Non-pigmented ciliary epithelial cell (primary cell): ENCODE data around the gene MPV17L2.

ENCODE experiments used
- DNase-seq: peaks from one replicate; pipeline ENCODE4 v3.0.0-alpha.2; 2010; ENCODE audit warnings: low read depth

MPV17L2 gene

GRCh38 chr19:18160971-18161635 is 31.9 kb upstream of the MPV17L2 start:
- DNase-seq = no peak

GRCh38 chr19:18161636-18162002 is 31.4 kb upstream of the MPV17L2 start:
- no peak for DNase-seq

GRCh38 chr19:18164072-18164471 is 28.9 kb upstream of the MPV17L2 start:
- no peak for DNase-seq

DNA sequence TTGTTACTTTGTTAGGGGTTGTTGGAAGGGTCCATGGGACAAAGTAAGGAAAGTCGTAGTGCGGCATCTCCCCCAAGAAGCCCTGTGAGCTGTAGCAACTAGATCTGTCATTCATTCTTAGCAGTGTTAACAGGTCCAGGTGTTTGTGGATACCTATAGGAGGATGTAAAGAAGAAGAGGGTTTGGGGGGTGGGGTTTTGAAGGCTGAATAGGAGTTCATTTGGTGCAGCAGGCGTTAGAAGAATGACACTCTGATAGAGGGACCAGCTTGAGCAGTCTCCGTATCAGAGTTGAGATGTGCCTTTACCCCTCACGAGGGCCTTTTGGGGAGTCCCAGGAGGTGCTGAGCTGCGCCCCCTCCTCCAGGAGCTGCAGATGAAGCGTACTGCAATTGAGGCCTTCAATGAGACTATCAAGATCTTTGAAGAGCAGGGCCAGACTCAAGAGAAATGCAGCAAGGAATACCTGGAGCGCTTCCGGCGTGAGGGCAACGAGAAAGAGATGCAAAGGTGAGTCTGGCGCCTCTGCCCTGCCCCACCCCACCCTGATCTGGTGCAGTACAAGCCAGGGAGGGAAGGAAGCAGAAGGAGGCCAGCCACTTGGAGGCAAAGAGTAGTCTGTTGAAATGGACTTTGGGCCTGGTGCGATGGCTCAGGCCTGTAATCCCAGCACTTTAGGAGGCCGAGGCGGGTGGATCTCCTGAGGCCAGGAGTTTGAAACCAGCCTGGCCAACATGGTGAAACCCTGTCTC is 27.0 kb upstream of the MPV17L2 start:
- DNase-seq = no peak

GRCh38 chr19:18167011-18167410 is 26.0 kb upstream of the MPV17L2 start:
- no peak for DNase-seq

DNA sequence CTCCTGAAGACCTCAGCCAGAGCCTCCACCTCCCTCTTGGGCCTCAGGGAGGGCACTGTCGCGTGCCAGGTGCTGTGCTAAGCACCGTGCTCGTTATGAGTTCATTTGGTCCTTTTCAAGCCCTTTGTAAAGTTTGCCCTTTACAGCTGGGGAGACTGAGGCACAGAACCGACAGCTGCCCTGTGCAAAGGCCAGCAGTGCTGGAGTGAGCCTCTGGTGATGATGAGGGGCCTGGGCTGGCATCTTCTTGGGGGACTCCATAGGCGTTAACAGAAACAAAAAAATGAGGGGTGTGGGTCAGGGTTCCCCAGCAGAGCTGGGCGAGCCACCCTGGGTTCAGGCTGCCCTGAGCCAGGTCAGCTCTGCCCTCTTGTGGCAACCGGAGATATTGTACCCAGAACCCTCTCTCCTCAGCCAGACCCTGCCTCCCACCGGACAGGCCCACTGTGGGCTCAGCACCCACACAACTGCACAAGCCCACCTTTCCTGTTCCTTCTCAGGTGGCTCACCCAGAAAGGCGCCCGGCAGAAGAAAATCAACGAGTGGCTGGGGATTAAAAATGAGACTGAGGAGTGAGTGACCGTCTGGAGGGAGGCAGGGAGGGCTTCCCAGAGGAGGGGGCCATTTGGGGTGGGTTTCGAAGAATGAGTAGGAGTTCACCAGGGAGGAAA is 24.9 kb upstream of the MPV17L2 start:
- no peak for DNase-seq

DNA sequence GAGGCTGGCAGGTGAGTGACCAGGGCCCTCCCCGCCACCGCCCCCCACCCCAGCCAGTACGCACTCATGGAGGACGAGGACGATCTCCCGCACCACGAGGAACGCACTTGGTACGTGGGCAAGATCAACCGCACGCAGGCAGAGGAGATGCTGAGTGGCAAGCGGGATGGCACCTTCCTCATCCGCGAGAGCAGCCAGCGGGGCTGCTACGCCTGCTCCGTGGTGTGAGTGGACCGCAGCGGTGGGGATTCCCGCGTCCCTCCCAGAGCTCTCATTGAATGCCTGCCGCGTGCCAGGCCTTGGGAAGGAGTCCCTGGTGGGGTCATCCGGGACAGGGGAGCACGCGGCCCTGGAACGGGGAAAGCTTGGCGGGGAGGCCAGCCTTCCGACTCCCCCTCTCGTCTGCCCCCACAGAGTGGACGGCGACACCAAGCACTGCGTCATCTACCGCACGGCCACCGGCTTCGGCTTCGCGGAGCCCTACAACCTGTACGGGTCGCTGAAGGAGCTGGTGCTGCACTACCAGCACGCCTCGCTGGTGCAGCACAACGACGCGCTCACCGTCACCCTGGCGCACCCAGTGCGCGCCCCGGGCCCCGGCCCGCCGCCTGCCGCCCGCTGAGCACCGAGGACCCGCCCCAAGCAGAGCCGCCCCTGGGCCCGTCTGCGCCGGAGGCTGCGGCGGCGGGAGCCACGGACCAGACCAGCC is 24.2 kb upstream of the MPV17L2 start:
- no peak for DNase-seq

- DNase-seq = no peak
Observed at GRCh38 chr19:18170714-18171255, 22.2 kb upstream of the MPV17L2 start.

DNA sequence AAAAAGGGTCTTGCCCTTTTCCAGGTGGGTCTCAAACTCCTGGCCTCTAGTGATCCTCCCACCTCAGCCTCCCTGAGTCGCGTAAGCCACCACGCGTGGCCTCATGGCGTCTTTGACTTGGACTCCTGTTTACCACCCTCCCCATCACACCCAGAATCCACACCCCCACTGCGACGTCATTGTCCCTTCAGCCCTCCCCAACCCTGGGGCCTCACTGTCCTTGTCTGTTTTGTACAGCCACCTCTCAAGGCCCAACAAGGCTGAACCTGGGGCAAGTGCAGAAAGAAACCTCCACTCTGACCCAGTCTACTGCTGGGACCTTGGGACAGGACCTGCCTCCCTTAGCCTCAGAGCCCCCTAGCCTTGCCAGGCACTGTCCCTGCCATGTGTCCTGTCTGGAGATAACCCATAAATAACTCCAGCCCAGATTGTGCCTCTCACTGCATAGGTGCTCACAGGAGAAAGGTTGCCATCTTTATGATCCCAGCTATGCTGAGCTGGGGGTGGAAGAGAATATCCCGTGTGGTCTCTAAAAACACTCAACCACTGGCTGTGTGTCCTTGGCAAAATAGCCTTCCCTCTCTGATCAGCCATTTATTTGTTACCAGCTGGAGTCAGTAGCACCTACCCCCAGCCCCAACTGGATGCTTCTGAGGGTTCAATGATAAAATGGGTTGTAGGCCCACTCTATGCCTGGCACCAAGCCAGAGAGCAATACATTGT is 21.3 kb upstream of the MPV17L2 start:
- no peak for DNase-seq

GRCh38 chr19:18172331-18173053 is 20.5 kb upstream of the MPV17L2 start:
- no peak for DNase-seq

GRCh38 chr19:18173054-18173571 is 19.9 kb upstream of the MPV17L2 start:
- no peak for DNase-seq

DNA sequence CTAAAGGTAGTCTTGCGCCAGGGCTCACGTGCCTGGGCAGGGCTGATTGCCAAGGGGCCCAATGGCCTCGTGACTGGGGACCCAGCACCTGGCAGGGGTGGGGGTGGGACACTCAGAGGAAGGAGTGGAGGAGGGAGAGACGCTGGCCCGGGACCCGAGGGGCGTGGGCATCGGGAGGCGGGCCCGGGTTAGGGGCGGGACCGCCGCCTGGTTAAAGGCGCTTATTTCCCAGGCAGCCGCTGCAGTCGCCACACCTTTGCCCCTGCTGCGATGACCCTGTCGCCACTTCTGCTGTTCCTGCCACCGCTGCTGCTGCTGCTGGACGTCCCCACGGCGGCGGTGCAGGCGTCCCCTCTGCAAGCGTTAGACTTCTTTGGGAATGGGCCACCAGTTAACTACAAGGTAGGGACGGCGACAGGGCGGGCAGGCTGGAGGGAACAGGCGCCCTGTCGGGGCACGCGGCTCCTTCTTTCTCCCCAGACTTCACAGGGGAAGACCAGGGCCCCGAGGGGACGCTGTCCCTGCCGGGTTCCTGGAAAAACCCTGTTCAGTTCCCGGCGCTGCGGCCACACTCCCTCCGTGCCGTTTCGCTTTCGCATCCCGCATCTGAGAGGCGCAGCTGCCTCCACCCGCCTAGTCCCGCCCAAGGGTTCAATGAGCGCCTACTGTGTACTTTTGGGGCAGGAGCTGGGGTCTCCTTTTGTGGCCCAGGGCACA is 19.3 kb upstream of the MPV17L2 start, which contains the start of gene IFI30:
TSS of gene IFI30 (plus strand) at position 242 of the 717 bp plus-strand sequence. CDS start at position 271, 29 bp downstream.
- no peak for DNase-seq

GRCh38 chr19:18174983-18175382 is 18.0 kb upstream of the MPV17L2 start:
- DNase-seq = no peak

GRCh38 chr19:18176367-18177310 is 16.4 kb upstream of the MPV17L2 start:
- no peak for DNase-seq

- DNase-seq = no peak
Observed at GRCh38 chr19:18179957-18180356, 13.1 kb upstream of the MPV17L2 start.

GRCh38 chr19:18183529-18183928 is 9.5 kb upstream of the MPV17L2 start:
- DNase-seq = no peak

DNA sequence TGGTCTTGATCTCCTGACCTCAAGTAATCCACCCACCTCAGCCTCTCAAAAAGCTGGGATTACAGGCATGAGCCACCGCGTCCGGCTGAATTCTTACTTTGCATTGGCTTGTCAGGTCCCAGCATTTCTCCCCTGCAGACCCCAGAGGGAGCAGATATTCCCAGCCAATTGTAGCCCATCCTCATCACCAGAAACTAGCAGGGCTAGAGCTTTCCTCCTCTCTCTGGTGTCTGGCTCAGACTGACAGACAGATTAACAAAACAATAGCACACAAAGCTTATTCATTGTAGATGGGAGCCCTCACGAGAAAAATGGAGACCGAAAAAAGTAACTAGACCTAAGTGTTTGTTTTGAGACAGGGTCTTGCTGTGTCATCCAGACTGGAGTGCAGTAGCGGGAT is 7.5 kb upstream of the MPV17L2 start:
- DNase-seq = no peak

- no peak for DNase-seq
Observed at GRCh38 chr19:18190278-18190677, 2.7 kb upstream of the MPV17L2 start.

- DNase-seq = no peak
Observed at GRCh38 chr19:18191640-18192062, 1.4 kb upstream of the MPV17L2 start.
